NB4 (cell line): ENCODE measurements around the gene KSR2.

Experiments used
- CTCF ChIP-seq: IDR thresholded peaks from one replicate; pipeline ENCODE4 v1.5.1; 2012; ENCODE audit warnings: low read depth, low read length
- POLR2A ChIP-seq: IDR thresholded peaks from 2 replicates; pipeline ENCODE4 v1.6.1; 2011; ENCODE audit warnings: mild to moderate bottlenecking; ENCODE audit not compliant: insufficient read length; ENCODE audit errors: extremely low read depth

GRCh38 chr12:117525766-117526165 lies 443.0 kb downstream of the KSR2 start:
- TF ChIP-seq POLR2A (no peak), CTCF (no peak)
